Mesenchymal stem cell (in vitro differentiated cells and primary cell): ENCODE results near the gene THTPA.

ENCODE experiments used
- DNase-seq: peaks from one replicate; pipeline ENCODE4 v3.0.0-alpha.2; 2013
- H2AFZ ChIP-seq: one replicate; pipeline ENCODE4 v1.6.1; 2013; ENCODE audit warnings: low read depth, mild to moderate bottlenecking, control low read depth, inconsistent platforms, low read length, moderate library complexity
- H2AK5ac ChIP-seq: 2 replicates; pipeline ENCODE4 v1.6.1; 2013; ENCODE audit warnings: low read length, moderate library complexity, mild to moderate bottlenecking, inconsistent platforms; ENCODE audit not compliant: severe bottlenecking
- H2BK120ac ChIP-seq: one replicate; pipeline ENCODE4 v1.6.1; 2013; ENCODE audit warnings: low read depth, mild to moderate bottlenecking, inconsistent platforms, low read length, moderate library complexity
- H2BK12ac ChIP-seq, 2 experiments: one replicate each; pipeline ENCODE4 v1.6.1; 2013; ENCODE audit warnings: inconsistent platforms in 2 of 2, low read length in 2 of 2, mild to moderate bottlenecking in 2 of 2, moderate library complexity in 2 of 2, control low read depth in 1 of 2
- H2BK15ac ChIP-seq: one replicate; pipeline ENCODE4 v1.6.1; 2013; ENCODE audit warnings: mild to moderate bottlenecking, low read depth, inconsistent platforms; ENCODE audit not compliant: poor library complexity, severe bottlenecking
- H2BK5ac ChIP-seq: 2 replicates; pipeline ENCODE4 v1.6.1; 2013; ENCODE audit warnings: low read depth, mild to moderate bottlenecking, low read length, control low read depth, inconsistent platforms; ENCODE audit not compliant: poor library complexity, severe bottlenecking
- H3K14ac ChIP-seq, 2 experiments: one replicate each; pipeline ENCODE4 v1.6.1; 2013; ENCODE audit warnings: inconsistent platforms in 2 of 2, low read length in 2 of 2, control low read depth in 1 of 2, mild to moderate bottlenecking in 1 of 2, moderate library complexity in 1 of 2
- H3K18ac ChIP-seq, 2 experiments: one replicate each; pipeline ENCODE4 v1.6.1; 2013; ENCODE audit warnings: inconsistent platforms in 2 of 2, low read length in 2 of 2, control low read depth in 1 of 2, low read depth in 1 of 2, mild to moderate bottlenecking in 1 of 2
- H3K23ac ChIP-seq, 2 experiments: one replicate each; pipeline ENCODE4 v1.6.1; 2013; ENCODE audit warnings: inconsistent platforms in 2 of 2, low read length in 2 of 2, mild to moderate bottlenecking in 2 of 2, moderate library complexity in 2 of 2, control low read depth in 1 of 2
- H3K27ac ChIP-seq: 2 replicates; pipeline ENCODE4 v1.5.1; 2013; ENCODE audit warnings: mild to moderate bottlenecking, moderate library complexity, low read length, control low read depth, inconsistent platforms; ENCODE audit not compliant: poor library complexity, severe bottlenecking
- H3K27me3 ChIP-seq, 2 experiments: 2 replicates each; pipeline versions ENCODE4 v1.6.1 to v1.7.0; 2013; ENCODE audit warnings: low read length in 2 of 2, mild to moderate bottlenecking in 2 of 2, moderate library complexity in 2 of 2, control low read depth in 1 of 2, inconsistent platforms in 1 of 2; ENCODE audit not compliant: control insufficient read depth in 1 of 2, insufficient read depth in 1 of 2
- H3K36me3 ChIP-seq, 2 experiments: 2 replicates each; pipeline versions ENCODE4 v1.6.1 to v1.7.0; 2013; ENCODE audit warnings: low read length in 2 of 2, control low read depth in 1 of 2, inconsistent platforms in 1 of 2, low read depth in 1 of 2, mild to moderate bottlenecking in 1 of 2; ENCODE audit not compliant: insufficient read depth in 2 of 2, control insufficient read depth in 1 of 2
- H3K4ac ChIP-seq, 2 experiments: one replicate each; pipeline ENCODE4 v1.6.1; 2013; ENCODE audit warnings: inconsistent platforms in 2 of 2, low read length in 2 of 2, mild to moderate bottlenecking in 2 of 2, moderate library complexity in 2 of 2, control low read depth in 1 of 2, low read depth in 1 of 2
- H3K4me1 ChIP-seq: 2 replicates; pipeline ENCODE4 v1.6.1; 2013; ENCODE audit warnings: low read depth, low read length, control low read depth; ENCODE audit not compliant: control insufficient read depth, insufficient read depth
- H3K4me2 ChIP-seq: 2 replicates; pipeline ENCODE4 v1.6.1; 2013; ENCODE audit warnings: low read length, mild to moderate bottlenecking, inconsistent platforms; ENCODE audit not compliant: poor library complexity, severe bottlenecking
- H3K4me3 ChIP-seq, 2 experiments: 2 replicates each; pipeline versions ENCODE4 v1.5.1 to v1.7.0; 2013; ENCODE audit warnings: low read length in 2 of 2, mild to moderate bottlenecking in 2 of 2, control low read depth in 1 of 2, low read depth in 1 of 2; ENCODE audit not compliant: insufficient read depth in 1 of 2
- H3K79me1 ChIP-seq: replicated peaks from 2 replicates; pipeline ENCODE4 v1.6.1; 2013; ENCODE audit warnings: mild to moderate bottlenecking, control low read depth, low read length, inconsistent platforms; ENCODE audit not compliant: poor library complexity, severe bottlenecking
- H3K9ac ChIP-seq: 2 replicates; pipeline ENCODE4 v1.7.0; 2013; ENCODE audit warnings: mild to moderate bottlenecking, low read length, moderate library complexity
- H3K9me3 ChIP-seq: 2 replicates; pipeline ENCODE4 v1.7.0; 2013; ENCODE audit warnings: mild to moderate bottlenecking, low read length; ENCODE audit not compliant: control insufficient read depth
- H4K8ac ChIP-seq: one replicate; pipeline ENCODE4 v1.6.1; 2013; ENCODE audit warnings: inconsistent platforms, mild to moderate bottlenecking, low read length, moderate library complexity
- H4K91ac ChIP-seq: one replicate; pipeline ENCODE4 v1.6.1; 2013; ENCODE audit warnings: mild to moderate bottlenecking, low read length, inconsistent platforms
- WGBS: methylation state at CpG from one replicate; pipeline ENCODE4 v1.1.7; 2013; ENCODE audit warnings: mixed read lengths; 5-methylcytosine and 5-hydroxymethylcytosine counted together

THTPA gene

GRCh38 chr14:23601424-23601823 is 45.4 kb downstream of the THTPA start:
- Histone ChIP-seq H4K91ac (no peak overlapping the region), H4K8ac (no peak overlapping the region), H3K36me3 (no peaks in the 10 kb centered on the region), H2BK5ac (no peak overlapping the region), H3K4me3 (no peak overlapping the region), H3K18ac (no peak overlapping the region), H3K4me1 (no peaks in the 10 kb centered on the region), H2BK120ac (no peak overlapping the region), H3K9me3 (peaks cover 3% of the 10 kb centered on the region), H3K27me3 (peaks cover 9 to 14% of the 10 kb centered on the region in 2 experiments), H2AFZ (no peak overlapping the region), H3K4me2 (no peak overlapping the region), H3K9ac (no peak overlapping the region), H2BK15ac (no peak overlapping the region), H2AK5ac (no peak overlapping the region), H3K14ac (no peak overlapping the region), H2BK12ac (no peak overlapping the region), H3K27ac (no peak overlapping the region), H3K23ac (no peak overlapping the region), H3K4ac (no peak overlapping the region), H3K79me1 (no peaks in the 10 kb centered on the region)
- no peak for DNase-seq

- H2BK5ac ChIP-seq = no peak overlapping the region
- no peak overlapping the region for H3K9ac ChIP-seq
- no peak overlapping the region for H3K27ac ChIP-seq
- WGBS = 60% methylated on average over 1 of the region's 1 CpG
- H2AK5ac ChIP-seq = no peak overlapping the region
- no peak overlapping the region for H2BK12ac ChIP-seq
- H2BK120ac ChIP-seq = no peak overlapping the region
- no peaks in the 10 kb centered on the region for H3K36me3 ChIP-seq
- H2BK15ac ChIP-seq = no peak overlapping the region
- H3K18ac ChIP-seq = no peak overlapping the region
- H3K9me3 ChIP-seq = peaks cover 3% of the 10 kb centered on the region
- no peak for DNase-seq
- H3K4me1 ChIP-seq = no peaks in the 10 kb centered on the region
- no peak overlapping the region for H3K4me2 ChIP-seq
- H3K14ac ChIP-seq = no peak overlapping the region
- no peaks in the 10 kb centered on the region for H3K79me1 ChIP-seq
- no peak overlapping the region for H3K23ac ChIP-seq
- no peak overlapping the region for H3K4me3 ChIP-seq
- H2AFZ ChIP-seq = no peak overlapping the region
- H4K91ac ChIP-seq = no peak overlapping the region
- H3K27me3 ChIP-seq = peaks cover 9 to 18% of the 10 kb centered on the region in 2 experiments
- H4K8ac ChIP-seq = no peak overlapping the region
- no peak overlapping the region for H3K4ac ChIP-seq
Observed at GRCh38 chr14:23601845-23602180, 45.7 kb downstream of the THTPA start.

- no peak overlapping the region for H4K8ac ChIP-seq
Observed at GRCh38 chr14:23602181-23603095, 46.4 kb downstream of the THTPA start.

GRCh38 chr14:23603103-23603502 is 47.0 kb downstream of the THTPA start:
- Histone ChIP-seq H3K4me2 (no peak overlapping the region), H3K9me3 (peaks cover 3% of the 10 kb centered on the region), H3K36me3 (no peaks in the 10 kb centered on the region), H2AK5ac (no peak overlapping the region), H2BK12ac (no peak overlapping the region), H3K9ac (no peak overlapping the region), H4K8ac (no peak overlapping the region), H2AFZ (no peak overlapping the region), H3K18ac (no peak overlapping the region), H3K27ac (no peak overlapping the region), H3K79me1 (no peaks in the 10 kb centered on the region), H3K23ac (no peak overlapping the region), H3K14ac (no peak overlapping the region), H3K27me3 (peaks cover 16 to 28% of the 10 kb centered on the region in 2 experiments), H4K91ac (no peak overlapping the region), H2BK5ac (no peak overlapping the region), H3K4ac (no peak overlapping the region), H3K4me3 (no peak overlapping the region), H3K4me1 (no peaks in the 10 kb centered on the region), H2BK120ac (no peak overlapping the region), H2BK15ac (no peak overlapping the region)
- DNase-seq = no peak
- 12% methylated on average over 2 of the region's 2 CpGs for WGBS

More at GRCh38 chr14:23602181-23603095, 46.4 kb downstream of the THTPA start:
- H2BK12ac ChIP-seq = no peak overlapping the region
- H2BK15ac ChIP-seq = no peak overlapping the region
- no peaks in the 10 kb centered on the region for H3K4me1 ChIP-seq
- no peak overlapping the region for H3K18ac ChIP-seq
- H3K79me1 ChIP-seq = no peaks in the 10 kb centered on the region
- H3K27me3 ChIP-seq = peaks cover 15 to 24% of the 10 kb centered on the region in 2 experiments
- H3K27ac ChIP-seq = no peak overlapping the region
- no peak overlapping the region for H3K4me3 ChIP-seq
- H2BK120ac ChIP-seq = no peak overlapping the region
- no peak overlapping the region for H2AK5ac ChIP-seq
- H3K23ac ChIP-seq = no peak overlapping the region
- H3K4ac ChIP-seq = no peak overlapping the region
- no peak overlapping the region for H2BK5ac ChIP-seq
- WGBS = 71% methylated on average over 10 of the region's 12 CpGs
- H2AFZ ChIP-seq = no peak overlapping the region
- DNase-seq = no peak
- no peak overlapping the region for H3K9ac ChIP-seq
- no peaks in the 10 kb centered on the region for H3K36me3 ChIP-seq
- no peak overlapping the region for H3K4me2 ChIP-seq
- H4K91ac ChIP-seq = no peak overlapping the region
- no peak overlapping the region for H3K14ac ChIP-seq
- H3K9me3 ChIP-seq = peaks cover 3% of the 10 kb centered on the region
